ENCODE measurements around the gene HPSE2. TPM values are rescaled to one million over a fixed set of nuclear protein-coding genes. Genes with fewer than 3 reads are reported as not detected.

Gene HPSE2
- total and polyA plus RNA-seq, 12 donors, result 0.04 to 0.24 (median 0.13) TPM; not detected in 6

DNA sequence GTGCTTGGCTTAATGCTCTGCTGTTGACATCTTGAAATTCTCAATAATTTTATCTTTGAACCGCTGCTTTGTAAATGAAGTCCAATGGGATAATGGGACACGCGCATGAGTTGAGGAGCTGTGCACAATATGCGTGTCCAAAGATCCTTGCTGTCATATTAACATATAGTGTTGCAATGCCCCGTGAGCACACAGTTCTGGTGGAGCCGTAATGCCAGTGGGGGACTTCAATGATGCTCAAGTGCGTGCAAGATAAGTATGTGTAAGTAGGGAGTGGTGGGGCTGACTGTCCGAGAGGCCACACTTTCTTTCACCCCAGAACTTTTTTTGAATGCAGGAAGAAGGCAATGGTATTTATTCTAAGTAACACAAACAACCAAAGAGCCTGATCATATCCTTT, 711.5 kb downstream of the HPSE2 start:
- Histone ChIP-seq H3K4me3 (no peak overlapping the region), H3K27ac (no peak overlapping the region), H3K4me1 (no peaks in the 10 kb centered on the region), H3K9me3 (no peaks in the 10 kb centered on the region), H3K36me3 (no peaks in the 10 kb centered on the region), H3K27me3 (peaks cover 0 to 7% (median 0%) of the 10 kb centered on the region in 7 donors)
- DNase-seq (no peak), ATAC-seq (no peak)
- WGBS, 2 donors, result 87 to 94% methylated on average over 8 of the region's 8 CpGs
- intact Hi-C loops (cut with DNase I), result no loop called here
- TF ChIP-seq, protein P1, sequence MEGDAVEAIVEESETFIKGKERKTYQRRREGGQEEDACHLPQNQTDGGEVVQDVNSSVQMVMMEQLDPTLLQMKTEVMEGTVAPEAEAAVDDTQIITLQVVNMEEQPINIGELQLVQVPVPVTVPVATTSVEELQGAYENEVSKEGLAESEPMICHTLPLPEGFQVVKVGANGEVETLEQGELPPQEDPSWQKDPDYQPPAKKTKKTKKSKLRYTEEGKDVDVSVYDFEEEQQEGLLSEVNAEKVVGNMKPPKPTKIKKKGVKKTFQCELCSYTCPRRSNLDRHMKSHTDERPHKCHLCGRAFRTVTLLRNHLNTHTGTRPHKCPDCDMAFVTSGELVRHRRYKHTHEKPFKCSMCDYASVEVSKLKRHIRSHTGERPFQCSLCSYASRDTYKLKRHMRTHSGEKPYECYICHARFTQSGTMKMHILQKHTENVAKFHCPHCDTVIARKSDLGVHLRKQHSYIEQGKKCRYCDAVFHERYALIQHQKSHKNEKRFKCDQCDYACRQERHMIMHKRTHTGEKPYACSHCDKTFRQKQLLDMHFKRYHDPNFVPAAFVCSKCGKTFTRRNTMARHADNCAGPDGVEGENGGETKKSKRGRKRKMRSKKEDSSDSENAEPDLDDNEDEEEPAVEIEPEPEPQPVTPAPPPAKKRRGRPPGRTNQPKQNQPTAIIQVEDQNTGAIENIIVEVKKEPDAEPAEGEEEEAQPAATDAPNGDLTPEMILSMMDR (IDR thresholded peaks at IDR 0.05), result no peak

DNA sequence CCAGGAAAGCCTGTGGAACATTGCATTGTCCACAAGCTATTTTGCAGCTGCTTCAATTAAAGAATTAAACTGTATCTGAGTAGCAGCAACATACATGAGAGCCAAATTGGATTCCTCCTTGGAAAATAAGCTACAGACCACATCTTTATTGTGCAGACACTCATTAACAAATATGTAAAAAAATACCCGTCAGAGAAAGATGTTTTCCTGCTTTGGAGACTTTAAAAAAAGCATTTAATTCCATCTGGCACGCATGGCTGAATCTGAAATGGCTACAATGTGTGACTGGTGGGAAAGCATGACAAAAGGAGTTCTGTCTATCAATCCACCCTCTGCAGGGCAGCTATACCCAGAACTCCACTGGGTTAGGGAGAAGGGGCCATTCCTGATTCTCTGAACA, 715.8 kb downstream of the HPSE2 start:
- Histone ChIP-seq H3K4me3 (no peak overlapping the region), H3K9me3 (no peaks in the 10 kb centered on the region), H3K27me3 (peaks cover 0 to 11% (median 0%) of the 10 kb centered on the region in 7 donors), H3K27ac (no peak overlapping the region), H3K36me3 (no peaks in the 10 kb centered on the region), H3K4me1 (no peaks in the 10 kb centered on the region)
- TF ChIP-seq, protein P1 (IDR thresholded peaks at IDR 0.05), result no peak
- ATAC-seq, result no peak
- no peak for DNase-seq
- intact Hi-C loops (cut with DNase I), result no loop called here
- 67 to 74% methylated on average over 2 of the region's 2 CpGs for WGBS, 2 donors

DNA sequence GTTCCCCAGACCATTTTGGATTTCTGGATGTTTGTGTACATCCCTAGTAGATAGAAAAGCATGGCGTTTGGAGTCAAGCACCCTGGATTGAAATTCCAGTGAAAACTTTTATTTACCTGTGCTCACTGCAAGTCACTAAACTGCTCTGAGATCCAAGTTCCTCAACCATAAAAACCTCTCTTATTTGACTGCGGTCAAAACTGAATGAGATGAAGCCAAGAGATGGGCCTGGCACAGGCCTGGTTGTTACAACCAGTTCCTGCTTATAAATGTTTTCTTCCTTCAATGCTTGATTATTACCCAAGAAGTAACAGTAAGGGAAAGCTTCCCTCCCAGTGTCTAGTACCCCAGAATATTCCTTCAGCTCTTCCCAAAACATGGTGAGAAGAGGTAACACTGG, 718.0 kb downstream of the HPSE2 start:
- H3K27me3 ChIP-seq, result peaks cover 0 to 11% (median 0%) of the 10 kb centered on the region in 7 donors
- no peak overlapping the region for H3K27ac ChIP-seq
- 49 to 81% methylated on average over 2 of the region's 2 CpGs for WGBS, 2 donors
- no peaks in the 10 kb centered on the region for H3K36me3 ChIP-seq
- no peak for DNase-seq
- intact Hi-C loops (cut with DNase I), result no loop called here
- no peak overlapping the region for H3K4me3 ChIP-seq
- no peaks in the 10 kb centered on the region for H3K4me1 ChIP-seq
- TF ChIP-seq, protein P1 (IDR thresholded peaks at IDR 0.05), result no peak
- H3K9me3 ChIP-seq, result no peaks in the 10 kb centered on the region
- ATAC-seq, result no peak

DNA sequence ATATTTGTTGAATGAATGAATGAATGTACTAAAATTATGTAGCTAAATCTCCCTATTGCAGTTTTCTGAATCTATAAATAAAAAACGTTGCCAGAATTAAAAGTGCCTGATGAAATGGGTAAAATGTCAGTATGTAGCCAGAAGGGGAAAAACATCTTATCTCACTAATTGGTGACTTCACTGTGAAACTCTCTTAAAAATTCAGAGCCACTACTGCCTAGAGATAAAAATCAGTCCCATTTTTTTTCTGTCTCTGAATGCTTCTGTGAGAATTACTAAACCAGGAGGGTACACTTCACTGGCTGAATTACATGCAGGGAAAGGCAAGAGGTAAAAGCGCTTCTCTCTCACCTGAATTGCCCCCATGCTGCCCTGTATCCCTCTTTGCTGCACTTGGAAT, 719.3 kb downstream of the HPSE2 start:
- intact Hi-C loops (cut with DNase I), result no loop called here
- H3K9me3 ChIP-seq, result no peaks in the 10 kb centered on the region
- no peak overlapping the region for H3K27ac ChIP-seq
- H3K4me1 ChIP-seq, result no peaks in the 10 kb centered on the region
- H3K36me3 ChIP-seq, result no peaks in the 10 kb centered on the region
- DNase-seq, result no peak
- H3K27me3 ChIP-seq, result peaks cover 0 to 11% (median 0%) of the 10 kb centered on the region in 7 donors
- H3K4me3 ChIP-seq, result no peak overlapping the region
- TF ChIP-seq, protein P1 (IDR thresholded peaks at IDR 0.05), result no peak
- 66 to 73% methylated on average over 2 of the region's 2 CpGs for WGBS, 2 donors
- no peak for ATAC-seq

All from heart right ventricle (tissue), 16 donors.